HG03520 (cell line): ENCODE measurements around the gene ULK4.

ENCODE experiments used
- ATAC-seq: cut with Tn5 transposase; IDR thresholded peaks from one replicate; pipeline ENCODE4 v1.9.1; 2021; ENCODE audit warnings: mild to moderate bottlenecking, moderate library complexity; ENCODE audit not compliant: unreplicated experiment

ULK4 gene

DNA sequence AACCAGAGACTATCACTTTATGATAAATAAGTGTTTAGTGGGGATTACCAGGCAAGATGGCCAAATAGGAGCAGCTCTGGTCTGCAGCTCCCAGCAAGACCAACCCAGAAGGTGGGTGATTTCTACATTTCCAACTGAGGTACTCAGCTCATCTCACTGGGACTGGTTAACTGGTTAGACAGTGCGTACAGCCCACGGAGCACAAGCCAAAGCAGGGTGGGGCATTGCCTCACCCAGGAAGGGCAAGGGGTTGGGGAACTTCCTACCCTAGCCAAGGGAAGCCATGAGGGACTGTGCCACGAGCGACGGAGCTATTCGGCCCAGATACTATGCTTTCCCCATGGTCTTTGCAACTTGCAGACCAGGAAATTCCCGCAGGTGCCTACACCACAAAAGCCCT, 591.6 kb downstream of the ULK4 start:
- no peak for ATAC-seq

- ATAC-seq = no peak
These were observed 592.1 kb downstream of the ULK4 start for GRCh38 chr3:41369838-41370237.

GRCh38 chr3:41365973-41366372, 595.9 kb downstream of the ULK4 start:
- ATAC-seq = no peak

GRCh38 chr3:41364736-41365135, 597.2 kb downstream of the ULK4 start:
- ATAC-seq = no peak

GRCh38 chr3:41363830-41364523, 597.9 kb downstream of the ULK4 start:
- ATAC-seq = no peak

GRCh38 chr3:41362638-41363559, 599.0 kb downstream of the ULK4 start:
- no peak for ATAC-seq

DNA sequence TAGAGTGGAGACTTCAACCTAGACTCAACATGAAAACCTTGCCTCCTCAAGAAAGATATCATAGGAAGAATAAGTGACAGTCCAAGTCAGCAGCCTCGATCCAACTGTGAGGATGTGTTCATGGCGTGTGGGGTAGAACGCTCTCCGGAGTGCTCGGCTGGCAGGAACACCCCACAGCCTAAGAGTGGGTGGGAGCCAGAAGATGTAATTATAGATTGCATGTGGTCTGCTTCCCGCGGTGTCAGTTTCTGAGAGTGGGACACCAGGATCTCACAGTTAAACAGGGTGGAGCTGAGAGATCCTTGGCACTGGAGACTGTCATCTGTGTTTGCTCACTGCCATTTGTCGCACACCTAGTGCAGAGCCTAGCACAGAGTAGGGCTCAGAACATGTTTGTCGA, 604.6 kb downstream of the ULK4 start:
- ATAC-seq = no peak

GRCh38 chr3:41356775-41357174, 605.1 kb downstream of the ULK4 start:
- ATAC-seq = no peak

GRCh38 chr3:41352510-41352909, 609.4 kb downstream of the ULK4 start:
- no peak for ATAC-seq

DNA sequence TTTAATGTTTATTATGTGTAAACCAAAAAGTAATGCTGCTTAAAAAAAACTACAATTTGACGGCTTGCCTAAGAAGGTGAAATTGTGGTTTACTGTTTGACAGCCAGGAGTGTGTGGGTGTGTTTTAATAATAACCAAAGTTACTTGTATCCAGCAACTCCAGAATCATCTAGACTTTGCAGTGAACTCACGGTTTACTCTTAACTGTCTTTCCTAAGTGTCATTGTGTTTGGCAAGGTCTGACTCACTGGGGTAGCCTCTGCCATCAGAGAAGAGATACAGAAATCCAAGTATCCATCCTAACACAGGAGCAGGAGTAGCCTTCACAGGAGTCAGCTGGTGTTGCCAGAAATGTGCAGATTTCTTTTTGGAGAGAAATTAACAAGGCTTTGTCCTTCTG, 611.5 kb downstream of the ULK4 start:
- ATAC-seq = no peak

GRCh38 chr3:41348401-41348800, 613.5 kb downstream of the ULK4 start:
- ATAC-seq = no peak

- ATAC-seq = no peak
These were observed 615.1 kb downstream of the ULK4 start for GRCh38 chr3:41346698-41347270.

DNA sequence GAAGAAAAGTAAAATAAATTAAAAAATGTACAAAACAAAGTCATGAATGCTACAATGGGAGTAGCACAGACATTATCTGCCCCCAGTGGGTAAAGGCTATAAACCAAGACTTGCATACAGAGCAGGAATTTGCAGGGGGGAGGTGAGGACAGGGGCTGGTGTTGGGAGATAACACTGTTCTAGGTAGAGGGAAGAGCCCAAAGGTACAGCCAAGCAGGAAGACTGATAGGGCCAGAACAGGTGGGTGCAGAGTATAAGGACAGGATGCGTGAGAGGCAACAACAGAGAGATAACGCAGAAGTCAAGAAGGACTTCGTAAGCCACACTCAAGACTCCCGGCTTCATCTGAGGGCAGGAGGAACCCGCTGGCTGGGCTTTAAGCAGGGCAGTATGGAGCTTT, 616.1 kb downstream of the ULK4 start:
- no peak for ATAC-seq

DNA sequence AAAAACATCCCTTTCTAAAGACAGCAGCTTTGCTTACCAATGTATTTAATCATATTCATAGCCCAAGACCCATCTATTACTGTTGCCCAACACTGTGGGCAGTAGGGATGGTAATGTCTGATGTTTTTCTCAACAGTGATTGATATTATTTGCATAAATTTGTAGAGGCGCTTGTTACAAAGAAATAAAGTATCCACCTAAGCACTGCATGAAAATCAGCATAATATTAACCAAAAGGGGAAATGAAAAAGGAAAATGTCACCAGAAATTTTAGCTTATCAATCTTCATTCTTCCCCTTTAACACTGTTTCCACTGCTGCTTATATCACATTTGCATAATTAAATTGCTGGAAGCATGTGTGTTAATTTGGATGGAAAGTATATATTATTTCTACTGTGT, 622.1 kb downstream of the ULK4 start:
- ATAC-seq = no peak

GRCh38 chr3:41338276-41338675, 623.6 kb downstream of the ULK4 start:
- no peak for ATAC-seq

DNA sequence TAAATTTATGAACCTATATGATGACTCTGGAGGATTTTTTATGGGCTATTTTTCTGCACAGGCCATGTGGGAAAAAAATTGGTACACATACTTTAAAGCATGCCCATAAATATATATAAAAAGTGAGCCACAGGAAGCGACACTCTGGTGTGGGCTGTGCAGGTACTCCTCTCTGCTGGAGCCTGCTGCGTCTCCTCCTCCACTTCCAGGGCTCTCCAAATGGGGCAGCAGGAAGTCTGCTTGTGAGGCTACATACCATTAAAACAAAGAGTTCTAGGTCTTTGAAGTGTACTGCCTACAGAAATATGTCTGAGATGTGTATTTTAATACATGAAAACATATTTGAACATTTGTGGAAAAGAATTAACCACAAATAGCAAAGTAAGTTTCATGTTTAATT, 627.5 kb downstream of the ULK4 start:
- no peak for ATAC-seq

GRCh38 chr3:41331041-41331440, 630.9 kb downstream of the ULK4 start:
- ATAC-seq = no peak

DNA sequence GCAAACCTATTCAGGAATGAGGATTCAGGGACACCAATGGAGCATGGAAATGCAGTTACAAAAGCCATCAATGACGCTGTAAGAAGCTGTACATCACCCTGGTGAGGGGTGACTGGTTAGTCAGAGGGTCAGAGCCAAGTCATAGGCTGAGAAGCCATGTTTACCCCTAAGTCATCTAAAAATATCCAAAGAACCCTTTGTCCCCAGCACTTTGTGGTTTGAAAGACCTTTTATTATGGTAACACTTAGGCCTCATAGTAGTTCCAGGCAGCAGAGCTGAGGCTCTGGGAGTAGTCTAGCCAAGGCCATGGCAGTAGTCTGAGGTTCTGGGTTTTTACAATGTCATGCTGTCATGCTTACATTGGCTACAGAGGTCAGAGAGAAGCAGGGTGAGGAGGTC, 631.4 kb downstream of the ULK4 start:
- ATAC-seq = no peak

DNA sequence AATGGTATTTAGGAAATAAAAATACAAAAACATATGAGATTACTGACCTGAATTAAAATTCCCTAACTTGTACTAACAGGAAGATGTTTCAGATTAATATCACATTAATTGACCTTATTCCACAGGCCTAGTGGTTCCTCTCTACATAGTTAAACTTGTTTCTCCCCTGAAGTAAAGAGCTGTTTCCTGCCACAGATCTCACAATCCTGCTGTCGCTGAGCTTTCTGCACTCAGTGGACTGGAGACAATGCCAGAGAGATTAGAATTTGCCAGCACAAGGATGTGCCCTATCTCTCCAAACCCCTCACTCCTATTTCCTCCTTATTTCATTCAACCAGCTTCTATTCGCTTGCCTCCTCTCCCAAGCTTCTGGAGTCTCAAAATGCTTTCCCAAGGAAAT, 632.0 kb downstream of the ULK4 start:
- no peak for ATAC-seq

- no peak for ATAC-seq
These were observed 633.0 kb downstream of the ULK4 start for GRCh38 chr3:41328926-41329325.

DNA sequence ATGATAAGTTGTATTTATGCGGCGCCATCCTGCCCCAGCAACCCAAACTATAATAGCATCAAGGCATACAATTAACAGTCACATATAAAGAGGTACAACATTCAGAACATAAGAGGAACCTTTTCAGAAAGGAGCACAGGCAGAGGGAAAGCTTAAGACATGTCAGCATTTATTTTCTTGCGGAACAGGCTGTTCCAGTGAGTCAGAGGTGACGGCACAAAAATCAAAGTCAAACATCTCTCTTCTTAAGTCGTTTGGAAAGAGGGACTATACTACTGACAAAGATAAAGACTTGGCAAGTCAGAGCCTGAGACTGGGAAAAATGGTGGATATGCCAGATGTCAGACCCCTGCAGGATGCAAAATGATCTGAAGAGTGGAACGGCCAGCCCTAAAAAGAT, 634.2 kb downstream of the ULK4 start:
- no peak for ATAC-seq

DNA sequence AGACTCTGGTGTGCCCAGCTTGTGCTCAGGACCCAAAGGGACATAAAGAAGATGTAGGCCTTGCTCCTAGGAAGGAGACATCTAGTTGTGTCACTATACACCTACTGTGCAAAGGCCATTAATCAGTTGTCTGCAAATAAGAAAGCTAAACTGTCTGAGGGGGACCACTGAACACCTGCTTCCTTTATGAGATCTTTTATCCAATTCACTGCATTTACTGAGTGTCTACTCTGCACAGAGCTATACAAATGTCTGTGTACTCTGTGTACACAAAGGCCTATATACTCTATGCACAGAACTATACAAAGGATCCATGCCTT, 637.8 kb downstream of the ULK4 start:
- ATAC-seq = no peak
